Panc1 (cell line): ENCODE results near the gene ATXN7L1. TPM values are rescaled to one million over a fixed set of nuclear protein-coding genes. Genes with fewer than 3 reads are reported as not detected.

Experiments
- ATAC-seq: fragments of 200-7000 bp; cut with Tn5 transposase; 2 replicates; pipeline ENCODE4 v1.9.1; 2020; ENCODE audit warnings: mild to moderate bottlenecking, moderate library complexity
- BruUV-seq: library from RNA; stranded (reverse); fragments of 400-500 nt; replicated peaks from 2 replicates; lab custom pipeline; 2021; lab: Mats Ljungman, UMichigan
- CTCF ChIA-PET: fragments of 300-600 bp; sonication (Branson Sonifier 250); formaldehyde crosslinking; loops from one replicate; lab custom pipeline; 2022; ENCODE audit warnings: antibody characterized with exemption; lab: Charles Lee
- POLR2A ChIA-PET: fragments of 300-600 bp; sonication (Branson Sonifier 250); formaldehyde crosslinking; loops from one replicate; lab custom pipeline; 2022; ENCODE audit warnings: antibody characterized with exemption; lab: Charles Lee
- DNase-seq: peaks from one replicate; pipeline ENCODE4 v3.0.0-alpha.2; 2010; ENCODE audit warnings: low read depth, low spot score
- H3K27ac ChIP-seq: 2 replicates; pipeline ENCODE4 v1.5.1; 2011; ENCODE audit warnings: mild to moderate bottlenecking, low read length, inconsistent platforms
- H3K27me3 ChIP-seq: fragments of 200-500 bp; sonication (Bioruptor generic); 2 replicates; pipeline ENCODE4 v1.6.0; 2014; ENCODE audit warnings: low read length, inconsistent platforms; ENCODE audit not compliant: control insufficient read depth, insufficient read depth
- H3K36me3 ChIP-seq: fragments of 200-500 bp; sonication (Bioruptor generic); 2 replicates; pipeline ENCODE4 v1.5.1; 2014; ENCODE audit warnings: inconsistent platforms, mild to moderate bottlenecking, low read length, moderate library complexity; ENCODE audit not compliant: control insufficient read depth, insufficient read depth
- H3K4me1 ChIP-seq: 2 replicates; pipeline ENCODE4 v1.5.1; 2011; ENCODE audit warnings: inconsistent platforms, mild to moderate bottlenecking, low read length, moderate library complexity; ENCODE audit not compliant: control insufficient read depth, insufficient read depth
- H3K4me3 ChIP-seq, 2 experiments: 2 replicates each; pipeline ENCODE4 v1.5.1; 2011 to 2012; ENCODE audit warnings: low read depth in 2 of 2, low read length in 2 of 2, mild to moderate bottlenecking in 2 of 2, inconsistent platforms in 1 of 2, moderate library complexity in 1 of 2
- H3K9me3 ChIP-seq: fragments of 200-500 bp; sonication (Bioruptor generic); 2 replicates; pipeline ENCODE4 v1.5.1; 2014; ENCODE audit warnings: low read depth, mild to moderate bottlenecking, inconsistent platforms, low read length, moderate library complexity; ENCODE audit not compliant: control insufficient read depth, insufficient read depth
- POLR2AphosphoS5 ChIP-seq: IDR thresholded peaks from 2 replicates; pipeline ENCODE4 v1.6.1; 2012; ENCODE audit warnings: mild to moderate bottlenecking, low read depth, low read length, moderate library complexity
- SIN3A ChIP-seq: IDR thresholded peaks from 2 replicates; pipeline ENCODE4 v1.6.1; 2012; ENCODE audit warnings: low read depth, mild to moderate bottlenecking, low read length, moderate library complexity, borderline replicate concordance; ENCODE audit not compliant: insufficient read depth
- TCF7L2 ChIP-seq: IDR thresholded peaks from 2 replicates; pipeline ENCODE4 v1.6.1; 2011; ENCODE audit warnings: mild to moderate bottlenecking, low read depth, low read length, inconsistent platforms
- in situ Hi-C: cut with HindIII; loops from 2 replicates; pipeline ENCODE4 v1.10.0; 2016; ENCODE audit warnings: low sequenced_read_pairs, low pct_unique_long_range_greater_than_20kb
- intact Hi-C: fragments of 100-400 bp; cut with micrococcal nuclease; formaldehyde crosslinking; loops from one replicate; pipeline ENCODE4 v1.10.0; 2022; ENCODE audit not compliant: unreplicated experiment
- total RNA-seq: library from RNA; stranded (reverse); gene quantifications from one replicate; pipeline ENCODE4 v1.2.1, GENCODE V29; 2021; ENCODE audit not compliant: unreplicated experiment
- TF ChIP-seq, protein P1 (sequence below): fragments of 450-650 bp; IDR thresholded peaks from 2 replicates; pipeline ENCODE4 v1.5.1; 2017; ENCODE audit warnings: mild to moderate bottlenecking
- TF ChIP-seq, protein P2 (sequence below), 2 experiments: IDR thresholded peaks; 2 replicates each; pipeline ENCODE4 v1.6.1; 2011 to 2012; ENCODE audit warnings: low read depth in 2 of 2, control low read depth in 1 of 2, low read length in 1 of 2, mild to moderate bottlenecking in 1 of 2, moderate library complexity in 1 of 2; ENCODE audit not compliant: insufficient read depth in 1 of 2

Gene ATXN7L1
- total RNA-seq, 1 experiment from 2014 or later = 10.8 TPM

- TF ChIP-seq, protein P1, sequence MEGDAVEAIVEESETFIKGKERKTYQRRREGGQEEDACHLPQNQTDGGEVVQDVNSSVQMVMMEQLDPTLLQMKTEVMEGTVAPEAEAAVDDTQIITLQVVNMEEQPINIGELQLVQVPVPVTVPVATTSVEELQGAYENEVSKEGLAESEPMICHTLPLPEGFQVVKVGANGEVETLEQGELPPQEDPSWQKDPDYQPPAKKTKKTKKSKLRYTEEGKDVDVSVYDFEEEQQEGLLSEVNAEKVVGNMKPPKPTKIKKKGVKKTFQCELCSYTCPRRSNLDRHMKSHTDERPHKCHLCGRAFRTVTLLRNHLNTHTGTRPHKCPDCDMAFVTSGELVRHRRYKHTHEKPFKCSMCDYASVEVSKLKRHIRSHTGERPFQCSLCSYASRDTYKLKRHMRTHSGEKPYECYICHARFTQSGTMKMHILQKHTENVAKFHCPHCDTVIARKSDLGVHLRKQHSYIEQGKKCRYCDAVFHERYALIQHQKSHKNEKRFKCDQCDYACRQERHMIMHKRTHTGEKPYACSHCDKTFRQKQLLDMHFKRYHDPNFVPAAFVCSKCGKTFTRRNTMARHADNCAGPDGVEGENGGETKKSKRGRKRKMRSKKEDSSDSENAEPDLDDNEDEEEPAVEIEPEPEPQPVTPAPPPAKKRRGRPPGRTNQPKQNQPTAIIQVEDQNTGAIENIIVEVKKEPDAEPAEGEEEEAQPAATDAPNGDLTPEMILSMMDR = no peak
- TF ChIP-seq, protein P2, sequence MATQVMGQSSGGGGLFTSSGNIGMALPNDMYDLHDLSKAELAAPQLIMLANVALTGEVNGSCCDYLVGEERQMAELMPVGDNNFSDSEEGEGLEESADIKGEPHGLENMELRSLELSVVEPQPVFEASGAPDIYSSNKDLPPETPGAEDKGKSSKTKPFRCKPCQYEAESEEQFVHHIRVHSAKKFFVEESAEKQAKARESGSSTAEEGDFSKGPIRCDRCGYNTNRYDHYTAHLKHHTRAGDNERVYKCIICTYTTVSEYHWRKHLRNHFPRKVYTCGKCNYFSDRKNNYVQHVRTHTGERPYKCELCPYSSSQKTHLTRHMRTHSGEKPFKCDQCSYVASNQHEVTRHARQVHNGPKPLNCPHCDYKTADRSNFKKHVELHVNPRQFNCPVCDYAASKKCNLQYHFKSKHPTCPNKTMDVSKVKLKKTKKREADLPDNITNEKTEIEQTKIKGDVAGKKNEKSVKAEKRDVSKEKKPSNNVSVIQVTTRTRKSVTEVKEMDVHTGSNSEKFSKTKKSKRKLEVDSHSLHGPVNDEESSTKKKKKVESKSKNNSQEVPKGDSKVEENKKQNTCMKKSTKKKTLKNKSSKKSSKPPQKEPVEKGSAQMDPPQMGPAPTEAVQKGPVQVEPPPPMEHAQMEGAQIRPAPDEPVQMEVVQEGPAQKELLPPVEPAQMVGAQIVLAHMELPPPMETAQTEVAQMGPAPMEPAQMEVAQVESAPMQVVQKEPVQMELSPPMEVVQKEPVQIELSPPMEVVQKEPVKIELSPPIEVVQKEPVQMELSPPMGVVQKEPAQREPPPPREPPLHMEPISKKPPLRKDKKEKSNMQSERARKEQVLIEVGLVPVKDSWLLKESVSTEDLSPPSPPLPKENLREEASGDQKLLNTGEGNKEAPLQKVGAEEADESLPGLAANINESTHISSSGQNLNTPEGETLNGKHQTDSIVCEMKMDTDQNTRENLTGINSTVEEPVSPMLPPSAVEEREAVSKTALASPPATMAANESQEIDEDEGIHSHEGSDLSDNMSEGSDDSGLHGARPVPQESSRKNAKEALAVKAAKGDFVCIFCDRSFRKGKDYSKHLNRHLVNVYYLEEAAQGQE (IDR thresholded peaks at IDR 0.05; ENCODE audit: insufficient read depth in 1 of 2, low read depth in 2 of 2, low read length in 1 of 2) = no peak
- TF ChIP-seq SIN3A (no peak), TCF7L2 (no peak), POLR2AphosphoS5 (no peak)
- H3K4me3 ChIP-seq = no peak overlapping the region
- H3K9me3 ChIP-seq = no peaks in the 10 kb centered on the region
- H3K27ac ChIP-seq = no peak overlapping the region
- POLR2A ChIA-PET = no interaction called here
- no peaks in the 10 kb centered on the region for H3K36me3 ChIP-seq
- CTCF ChIA-PET = no interaction called here
- intact Hi-C loops (no loop called here), in situ Hi-C loops (no loop called here)
- DNase-seq (no peak), ATAC-seq (no peak)
- BruUV-seq = no TSS peak
- no peaks in the 10 kb centered on the region for H3K27me3 ChIP-seq
- no peaks in the 10 kb centered on the region for H3K4me1 ChIP-seq
These were observed 120.0 kb downstream of the ATXN7L1 start for GRCh38 chr7:105756367-105756766.

- ChIA-PET POLR2A (no interaction called here), CTCF (no interaction called here)
- no peaks in the 10 kb centered on the region for H3K27me3 ChIP-seq
- H3K9me3 ChIP-seq = no peaks in the 10 kb centered on the region
- TF ChIP-seq, protein P1 = no peak
- TF ChIP-seq, protein P2 (IDR thresholded peaks at IDR 0.05; ENCODE audit: insufficient read depth in 1 of 2, low read depth in 2 of 2, low read length in 1 of 2) = no peak
- no peak for TF ChIP-seq SIN3A
- no peak for TF ChIP-seq TCF7L2
- TF ChIP-seq POLR2AphosphoS5 = no peak
- DNase-seq (no peak), ATAC-seq (no peak)
- intact Hi-C loops = no loop called here
- H3K4me3 ChIP-seq = no peak overlapping the region
- H3K36me3 ChIP-seq = no peaks in the 10 kb centered on the region
- no TSS peak for BruUV-seq
- no peaks in the 10 kb centered on the region for H3K4me1 ChIP-seq
- in situ Hi-C loops = no loop called here
- H3K27ac ChIP-seq = no peak overlapping the region
These were observed 123.6 kb downstream of the ATXN7L1 start for GRCh38 chr7:105752671-105753275.
